Testis (tissue), 3 donors: ENCODE results near the gene TRIAP1. TPM values are rescaled to one million over a fixed set of nuclear protein-coding genes. Genes with fewer than 3 reads are reported as not detected.

Experiments
- DNase-seq: peaks from one replicate; pipeline ENCODE4 v3.0.0-alpha.2; 2019
- H3K27ac ChIP-seq, 2 donors: fragments of 200-600 bp; sonication (generic); one replicate each; pipeline ENCODE4 v1.5.1; 2019
- H3K27me3 ChIP-seq: fragments of 200-600 bp; sonication (generic); one replicate; pipeline ENCODE4 v1.5.1; 2019
- H3K36me3 ChIP-seq: fragments of 200-600 bp; sonication (generic); one replicate; pipeline ENCODE4 v1.5.1; 2017; ENCODE audit warnings: low read depth; ENCODE audit errors: missing control alignments
- H3K4me1 ChIP-seq: fragments of 200-600 bp; sonication (generic); one replicate; pipeline ENCODE4 v1.5.1; 2019
- H3K4me3 ChIP-seq, 2 donors: fragments of 200-600 bp; sonication (generic); one replicate each; pipeline ENCODE4 v1.5.1; 2017 to 2019
- H3K9me3 ChIP-seq: fragments of 200-600 bp; sonication (generic); one replicate; pipeline ENCODE4 v1.5.1; 2017
- POLR2A ChIP-seq: fragments of 450-650 bp; IDR thresholded peaks from one replicate; pipeline ENCODE4 v1.6.1; 2017; ENCODE audit warnings: antibody characterized with exemption, mild to moderate bottlenecking, moderate library complexity
- WGBS, 2 donors: methylation state at CpG; one replicate each; pipeline ENCODE4 v1.1.5; 2018; 5-methylcytosine and 5-hydroxymethylcytosine counted together
- intact Hi-C: fragments of 100-400 bp; cut with DNase I; formaldehyde crosslinking; loops from one replicate; pipeline ENCODE4 v1.15.1; 2023; ENCODE audit warnings: low total_unique reads
- polyA plus RNA-seq: library from polyadenylated mRNA; stranded (reverse); fragments of 350-450 nt; fragmentation: Illumina TruSeq; extraction: RNeasy Lipid Tissue Mini Kit (QIAGEN cat#74804); gene quantifications from one replicate; pipeline ENCODE4 v1.2.3, GENCODE V29; 2014; ENCODE audit warnings: low read depth, low replicate concordance; ENCODE audit not compliant: insufficient read depth
- total RNA-seq, 2 donors: library from RNA; depleted of rRNA; stranded (reverse); fragments of >200 nt; gene quantifications; one replicate each; pipeline ENCODE4 v1.2.3, GENCODE V29; 2016
- TF ChIP-seq, protein P1 (sequence below), 3 experiments: fragments of 450-650 bp in 2 of 3; fragments of 200-600 bp in 1 of 3; sonication (generic) in 1 of 3; IDR thresholded peaks; one replicate each; pipeline ENCODE4 v1.5.1; 2016 to 2019; ENCODE audit warnings: antibody characterized with exemption in 3 of 3, mild to moderate bottlenecking in 2 of 3, moderate library complexity in 1 of 3

The TRIAP1 gene
- total and polyA plus RNA-seq, 3 donors from 2014 or later: 13.9 to 20.0 (median 15.7) TPM

GRCh38 chr12:120474616-120474960 is 28.4 kb upstream of the TRIAP1 start:
- Histone ChIP-seq H3K36me3 (no peaks in the 10 kb centered on the region), H3K27ac (no peak overlapping the region), H3K4me3 (no peak overlapping the region), H3K9me3 (no peaks in the 10 kb centered on the region), H3K4me1 (peaks cover 21% of the 10 kb centered on the region), H3K27me3 (no peaks in the 10 kb centered on the region)
- TF ChIP-seq, protein P1, sequence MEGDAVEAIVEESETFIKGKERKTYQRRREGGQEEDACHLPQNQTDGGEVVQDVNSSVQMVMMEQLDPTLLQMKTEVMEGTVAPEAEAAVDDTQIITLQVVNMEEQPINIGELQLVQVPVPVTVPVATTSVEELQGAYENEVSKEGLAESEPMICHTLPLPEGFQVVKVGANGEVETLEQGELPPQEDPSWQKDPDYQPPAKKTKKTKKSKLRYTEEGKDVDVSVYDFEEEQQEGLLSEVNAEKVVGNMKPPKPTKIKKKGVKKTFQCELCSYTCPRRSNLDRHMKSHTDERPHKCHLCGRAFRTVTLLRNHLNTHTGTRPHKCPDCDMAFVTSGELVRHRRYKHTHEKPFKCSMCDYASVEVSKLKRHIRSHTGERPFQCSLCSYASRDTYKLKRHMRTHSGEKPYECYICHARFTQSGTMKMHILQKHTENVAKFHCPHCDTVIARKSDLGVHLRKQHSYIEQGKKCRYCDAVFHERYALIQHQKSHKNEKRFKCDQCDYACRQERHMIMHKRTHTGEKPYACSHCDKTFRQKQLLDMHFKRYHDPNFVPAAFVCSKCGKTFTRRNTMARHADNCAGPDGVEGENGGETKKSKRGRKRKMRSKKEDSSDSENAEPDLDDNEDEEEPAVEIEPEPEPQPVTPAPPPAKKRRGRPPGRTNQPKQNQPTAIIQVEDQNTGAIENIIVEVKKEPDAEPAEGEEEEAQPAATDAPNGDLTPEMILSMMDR (IDR thresholded peaks at IDR 0.05): no peak
- no peak for TF ChIP-seq POLR2A
- 37 to 44% methylated on average over 2 of the region's 2 CpGs for WGBS, 2 donors
- intact Hi-C loops: no loop called here
- peak; percentile 52 for DNase-seq

DNA sequence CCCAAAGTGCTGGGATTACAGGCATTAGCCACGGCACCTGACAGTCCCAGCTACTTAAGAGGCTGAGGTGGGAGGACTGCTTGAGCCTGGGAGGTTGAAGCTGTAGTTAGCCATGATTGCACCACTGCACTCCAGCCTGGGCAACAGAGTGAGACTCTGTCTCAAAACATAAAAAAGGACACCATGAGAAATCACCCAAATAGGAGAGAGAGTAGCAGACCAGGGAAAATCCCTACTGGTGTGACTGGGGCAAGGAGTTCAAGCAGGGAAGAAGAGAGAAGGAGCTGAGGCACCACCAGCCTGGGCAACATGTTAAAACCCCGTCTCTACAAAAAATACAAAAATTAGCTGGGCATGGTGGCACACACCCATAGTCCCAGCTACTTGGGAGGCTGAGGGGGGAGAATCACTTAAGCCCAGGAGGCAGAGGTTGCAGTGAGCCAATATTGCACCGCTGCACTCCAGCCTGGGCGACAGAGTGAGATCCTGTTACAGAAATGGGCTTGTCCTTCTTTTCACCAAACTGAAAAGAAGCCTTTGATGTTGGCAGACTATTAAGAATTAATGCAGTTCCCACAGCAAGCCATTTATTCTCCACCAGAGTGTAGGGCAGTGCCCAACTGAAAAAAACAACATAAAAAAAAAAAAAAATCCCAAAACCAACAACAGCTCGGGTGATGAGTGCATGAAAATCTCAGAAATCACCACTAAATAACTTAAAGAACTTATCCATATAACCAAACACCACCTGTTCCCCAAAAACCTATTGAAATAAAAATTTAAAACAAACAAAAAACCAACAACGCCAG is 27.8 kb upstream of the TRIAP1 start:
- no peak overlapping the region for H3K27ac ChIP-seq
- no peak for TF ChIP-seq POLR2A
- TF ChIP-seq, protein P1 (IDR thresholded peaks at IDR 0.05): no peak
- 74% methylated on average over 6 of the region's 6 CpGs for WGBS, 2 donors
- H3K9me3 ChIP-seq: no peaks in the 10 kb centered on the region
- H3K36me3 ChIP-seq: no peaks in the 10 kb centered on the region
- H3K4me1 ChIP-seq: peaks cover 21% of the 10 kb centered on the region
- no peak for DNase-seq
- intact Hi-C loops: no loop called here
- no peaks in the 10 kb centered on the region for H3K27me3 ChIP-seq
- no peak overlapping the region for H3K4me3 ChIP-seq

DNA sequence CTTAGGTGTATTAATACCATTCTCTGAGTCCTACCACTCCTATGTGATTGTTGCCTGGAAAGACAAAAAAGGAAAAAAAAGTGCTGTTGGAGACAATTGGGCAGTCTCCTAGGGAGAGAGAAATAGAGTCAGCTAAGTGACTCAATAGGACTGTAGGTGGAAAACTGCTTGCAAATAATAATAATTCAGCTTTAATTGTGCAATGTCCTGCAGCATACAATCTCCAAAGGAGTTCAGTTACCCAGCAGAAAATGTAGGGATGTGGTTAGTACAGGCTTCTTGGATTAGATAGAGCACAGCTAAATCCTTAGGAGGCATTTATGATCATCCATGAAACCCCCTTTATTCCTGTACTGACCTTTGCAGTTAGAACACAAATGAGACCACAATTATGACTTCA is 26.3 kb upstream of the TRIAP1 start:
- no peak overlapping the region for H3K27ac ChIP-seq

GRCh38 chr12:120470150-120470784 is 24.1 kb upstream of the TRIAP1 start:
- TF ChIP-seq, protein P1 (IDR thresholded peaks at IDR 0.05): no peak
- no peak for TF ChIP-seq POLR2A
- WGBS, 2 donors: 35 to 43% methylated on average over 25 to 26 of the region's 26 CpGs
- Histone ChIP-seq H3K4me3 (peak overlapping the region; percentile 97 to 98), H3K27me3 (no peaks in the 10 kb centered on the region), H3K36me3 (no peaks in the 10 kb centered on the region), H3K9me3 (no peaks in the 10 kb centered on the region), H3K27ac (peak overlapping the region; percentile 94 to 95), H3K4me1 (peaks cover 39% of the 10 kb centered on the region)
- DNase-seq: peak; percentile 36
- intact Hi-C loops: no loop called here

More for the DNA sequence above, 26.3 kb upstream of the TRIAP1 start:
- Histone ChIP-seq H3K4me1 (peaks cover 22% of the 10 kb centered on the region), H3K27me3 (no peaks in the 10 kb centered on the region), H3K4me3 (no peak overlapping the region), H3K36me3 (no peaks in the 10 kb centered on the region), H3K9me3 (no peaks in the 10 kb centered on the region)
- no peak for DNase-seq
- TF ChIP-seq, protein P1 (IDR thresholded peaks at IDR 0.05): no peak
- no peak for TF ChIP-seq POLR2A
- intact Hi-C loops: no loop called here
